HepG2 (cell line): ENCODE measurements around the gene ANKRD40. TPM values are rescaled to one million over a fixed set of nuclear protein-coding genes. Genes with fewer than 3 reads are reported as not detected.
A peak's percentile ranks its signal among the peaks of the same experiment; 100 is the strongest.

Source experiments
- BHLHE40 ChIP-seq: IDR thresholded peaks from 2 replicates; pipeline ENCODE4 v1.6.1; 2011; ENCODE audit warnings: low read length, improper control_type of control experiment
- GZF1 ChIP-seq: sonication (generic); formaldehyde crosslinking; IDR thresholded peaks from 2 replicates; pipeline ENCODE4 v1.5.1; 2020; ENCODE audit warnings: mild to moderate bottlenecking, missing genetic modification reagents
- HOXA3 ChIP-seq: sonication (generic); formaldehyde crosslinking; IDR thresholded peaks from 2 replicates; pipeline ENCODE4 v1.5.0; 2020; ENCODE audit warnings: missing genetic modification reagents
- NFE2L1 ChIP-seq: sonication (generic); formaldehyde crosslinking; IDR thresholded peaks from 2 replicates; pipeline ENCODE4 v1.4.0; 2020; ENCODE audit warnings: missing genetic modification reagents, mild to moderate bottlenecking, borderline replicate concordance
- PAWR ChIP-seq: sonication (generic); formaldehyde crosslinking; IDR thresholded peaks from 2 replicates; pipeline ENCODE4 v1.4.0; 2020; ENCODE audit warnings: missing genetic modification reagents, mild to moderate bottlenecking, borderline replicate concordance
- PHF20 ChIP-seq: sonication (generic); formaldehyde crosslinking; IDR thresholded peaks from 2 replicates; pipeline ENCODE4 v1.5.0; 2020; ENCODE audit warnings: mild to moderate bottlenecking, missing genetic modification reagents
- RNF219 ChIP-seq: sonication (generic); formaldehyde crosslinking; IDR thresholded peaks from 2 replicates; pipeline ENCODE4 v1.5.0; 2020; ENCODE audit warnings: mild to moderate bottlenecking, missing genetic modification reagents
- SP1 ChIP-seq, 2 experiments: fragments of 450-650 bp in 1 of 2; sonication (generic) in 1 of 2; formaldehyde crosslinking in 1 of 2; IDR thresholded peaks; 2 replicates each; pipeline versions ENCODE4 v1.4.0 to v1.6.1; 2016 to 2020; ENCODE audit warnings: missing genetic modification reagents in 1 of 2
- ZIK1 ChIP-seq: sonication (generic); formaldehyde crosslinking; IDR thresholded peaks from 2 replicates; pipeline ENCODE4 v1.5.0; 2020; ENCODE audit warnings: mild to moderate bottlenecking, low read depth, missing genetic modification reagents, borderline replicate concordance
- ZNF24 ChIP-seq: fragments of 450-650 bp; IDR thresholded peaks from 2 replicates; pipeline ENCODE4 v1.6.1; 2017; ENCODE audit warnings: antibody characterized with exemption, mild to moderate bottlenecking
- ZNF292 ChIP-seq: sonication (generic); formaldehyde crosslinking; IDR thresholded peaks from 2 replicates; pipeline ENCODE4 v1.8.1; 2022; ENCODE audit warnings: mild to moderate bottlenecking, low read depth, missing genetic modification reagents, borderline replicate concordance
- ZNF558 ChIP-seq: sonication (generic); formaldehyde crosslinking; IDR thresholded peaks from 2 replicates; pipeline ENCODE4 v1.9.0; 2022; ENCODE audit warnings: mild to moderate bottlenecking, missing genetic modification reagents, borderline replicate concordance
- ZNF619 ChIP-seq: sonication (generic); formaldehyde crosslinking; IDR thresholded peaks from 2 replicates; pipeline ENCODE4 v1.4.0; 2020; ENCODE audit warnings: mild to moderate bottlenecking, missing genetic modification reagents
- ZNF709 ChIP-seq: sonication (generic); formaldehyde crosslinking; IDR thresholded peaks from 2 replicates; pipeline ENCODE4 v1.5.0; 2020; ENCODE audit warnings: mild to moderate bottlenecking, missing genetic modification reagents
- ZSCAN9 ChIP-seq: IDR thresholded peaks from 2 replicates; pipeline ENCODE4 v1.6.1; 2016; ENCODE audit warnings: borderline replicate concordance
- polyA plus RNA-seq, 8 experiments: library from polyadenylated mRNA; depleted of rRNA in 3 of 8; stranded (reverse) in 7 of 8; unstranded in 1 of 8; fragments of >200 nt; fragmentation: Illumina TruSeq in 4 of 8; extraction: Trizol in 4 of 8; gene quantifications; 2 replicates each; pipeline versions ENCODE4 v1.2.1 to v1.2.3, GENCODE V29; 2011 to 2016; ENCODE audit warnings: low read depth in 4 of 8, missing spikeins in 1 of 8, mixed read lengths in 1 of 8; ENCODE audit not compliant: insufficient read depth in 1 of 8
- total RNA-seq, 5 experiments: library from RNA; depleted of rRNA; stranded (reverse); fragments of >200 nt; fragmentation: Illumina TruSeq; extraction: Trizol; gene quantifications; 2 replicates each; pipeline ENCODE4 v1.2.3, GENCODE V29; 2016; ENCODE audit warnings: low read depth in 1 of 5
- TF ChIP-seq, protein P1 (sequence below): sonication (generic); formaldehyde crosslinking; IDR thresholded peaks from 2 replicates; pipeline ENCODE4 v1.4.0; 2020; ENCODE audit warnings: missing genetic modification reagents
- TF ChIP-seq, protein P2 (sequence below): sonication (generic); formaldehyde crosslinking; IDR thresholded peaks from 2 replicates; pipeline ENCODE4 v1.8.1; 2023; ENCODE audit warnings: mild to moderate bottlenecking, missing genetic modification reagents
- TF ChIP-seq, protein P3 (sequence below): sonication (generic); formaldehyde crosslinking; IDR thresholded peaks from 2 replicates; pipeline ENCODE4 v1.8.0; 2022; ENCODE audit warnings: mild to moderate bottlenecking, missing genetic modification reagents
- TF ChIP-seq, protein P4 (sequence below): sonication (generic); formaldehyde crosslinking; IDR thresholded peaks from 2 replicates; pipeline ENCODE4 v1.5.0; 2020; ENCODE audit warnings: missing genetic modification reagents

ANKRD40 gene
- total and polyA plus RNA-seq, 2 of the 13 experiments (the other 11 are each of a cell fraction or from before 2014, with no cell fraction given): 35.0 to 46.4 TPM

DNA sequence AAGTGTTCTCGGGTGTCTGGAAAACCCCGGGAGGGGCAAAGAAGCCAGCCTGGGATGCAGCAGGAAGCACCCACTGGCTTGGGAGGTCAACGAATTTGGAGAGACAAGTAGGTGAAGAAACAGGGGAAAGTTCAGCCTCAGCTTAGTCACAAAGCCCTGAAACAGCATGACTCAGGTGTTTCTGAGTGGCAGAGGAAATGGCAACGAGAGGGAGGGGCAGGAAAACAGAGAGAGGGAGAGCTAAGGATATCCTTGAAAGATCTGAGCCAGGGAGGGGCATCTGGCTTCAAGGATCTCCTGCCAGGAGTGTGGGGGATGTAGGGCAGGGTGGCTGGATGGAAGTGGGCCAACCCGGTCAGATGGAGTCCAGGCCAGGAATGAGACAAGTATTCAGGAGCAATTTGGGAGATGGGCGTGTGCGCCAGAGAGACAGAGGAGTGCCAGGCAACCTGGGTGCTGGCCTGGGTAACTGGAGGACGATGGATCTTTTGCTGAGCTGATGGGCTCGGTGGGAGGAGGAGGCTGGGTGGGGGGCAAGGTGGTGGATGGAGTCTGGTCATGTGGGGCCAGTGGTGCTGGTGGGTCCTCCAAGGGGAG, 45.8 kb downstream of the ANKRD40 start (continued):
- TF ChIP-seq, protein P1, sequence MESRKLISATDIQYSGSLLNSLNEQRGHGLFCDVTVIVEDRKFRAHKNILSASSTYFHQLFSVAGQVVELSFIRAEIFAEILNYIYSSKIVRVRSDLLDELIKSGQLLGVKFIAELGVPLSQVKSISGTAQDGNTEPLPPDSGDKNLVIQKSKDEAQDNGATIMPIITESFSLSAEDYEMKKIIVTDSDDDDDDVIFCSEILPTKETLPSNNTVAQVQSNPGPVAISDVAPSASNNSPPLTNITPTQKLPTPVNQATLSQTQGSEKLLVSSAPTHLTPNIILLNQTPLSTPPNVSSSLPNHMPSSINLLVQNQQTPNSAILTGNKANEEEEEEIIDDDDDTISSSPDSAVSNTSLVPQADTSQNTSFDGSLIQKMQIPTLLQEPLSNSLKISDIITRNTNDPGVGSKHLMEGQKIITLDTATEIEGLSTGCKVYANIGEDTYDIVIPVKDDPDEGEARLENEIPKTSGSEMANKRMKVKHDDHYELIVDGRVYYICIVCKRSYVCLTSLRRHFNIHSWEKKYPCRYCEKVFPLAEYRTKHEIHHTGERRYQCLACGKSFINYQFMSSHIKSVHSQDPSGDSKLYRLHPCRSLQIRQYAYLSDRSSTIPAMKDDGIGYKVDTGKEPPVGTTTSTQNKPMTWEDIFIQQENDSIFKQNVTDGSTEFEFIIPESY (CRISPR knock-in tag): peak; percentile 78
- TF ChIP-seq SP1 (IDR thresholded peaks at IDR 0.05): no peak
- TF ChIP-seq SP1 (CRISPR knock-in tag; IDR thresholded peaks at IDR 0.05): no peak; the same call in 1 of the 2 replicates
- no peak for TF ChIP-seq GZF1 (CRISPR knock-in tag)
- peak; percentile 59 for TF ChIP-seq HOXA3 (CRISPR knock-in tag)
- TF ChIP-seq, protein P2, sequence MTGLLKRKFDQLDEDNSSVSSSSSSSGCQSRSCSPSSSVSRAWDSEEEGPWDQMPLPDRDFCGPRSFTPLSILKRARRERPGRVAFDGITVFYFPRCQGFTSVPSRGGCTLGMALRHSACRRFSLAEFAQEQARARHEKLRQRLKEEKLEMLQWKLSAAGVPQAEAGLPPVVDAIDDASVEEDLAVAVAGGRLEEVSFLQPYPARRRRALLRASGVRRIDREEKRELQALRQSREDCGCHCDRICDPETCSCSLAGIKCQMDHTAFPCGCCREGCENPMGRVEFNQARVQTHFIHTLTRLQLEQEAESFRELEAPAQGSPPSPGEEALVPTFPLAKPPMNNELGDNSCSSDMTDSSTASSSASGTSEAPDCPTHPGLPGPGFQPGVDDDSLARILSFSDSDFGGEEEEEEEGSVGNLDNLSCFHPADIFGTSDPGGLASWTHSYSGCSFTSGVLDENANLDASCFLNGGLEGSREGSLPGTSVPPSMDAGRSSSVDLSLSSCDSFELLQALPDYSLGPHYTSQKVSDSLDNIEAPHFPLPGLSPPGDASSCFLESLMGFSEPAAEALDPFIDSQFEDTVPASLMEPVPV (CRISPR knock-in tag): peak; percentile 63; the same call in 1 of the 2 replicates
- TF ChIP-seq ZNF24: no peak
- TF ChIP-seq ZNF619 (CRISPR knock-in tag): 0 out of 2 replicates have a peak, but pooled peaks have one; percentile 57
- TF ChIP-seq, protein P3, sequence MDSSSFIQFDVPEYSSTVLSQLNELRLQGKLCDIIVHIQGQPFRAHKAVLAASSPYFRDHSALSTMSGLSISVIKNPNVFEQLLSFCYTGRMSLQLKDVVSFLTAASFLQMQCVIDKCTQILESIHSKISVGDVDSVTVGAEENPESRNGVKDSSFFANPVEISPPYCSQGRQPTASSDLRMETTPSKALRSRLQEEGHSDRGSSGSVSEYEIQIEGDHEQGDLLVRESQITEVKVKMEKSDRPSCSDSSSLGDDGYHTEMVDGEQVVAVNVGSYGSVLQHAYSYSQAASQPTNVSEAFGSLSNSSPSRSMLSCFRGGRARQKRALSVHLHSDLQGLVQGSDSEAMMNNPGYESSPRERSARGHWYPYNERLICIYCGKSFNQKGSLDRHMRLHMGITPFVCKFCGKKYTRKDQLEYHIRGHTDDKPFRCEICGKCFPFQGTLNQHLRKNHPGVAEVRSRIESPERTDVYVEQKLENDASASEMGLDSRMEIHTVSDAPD (CRISPR knock-in tag): no peak
- no peak for TF ChIP-seq BHLHE40
- no peak for TF ChIP-seq PAWR (CRISPR knock-in tag)
- TF ChIP-seq, protein P4, sequence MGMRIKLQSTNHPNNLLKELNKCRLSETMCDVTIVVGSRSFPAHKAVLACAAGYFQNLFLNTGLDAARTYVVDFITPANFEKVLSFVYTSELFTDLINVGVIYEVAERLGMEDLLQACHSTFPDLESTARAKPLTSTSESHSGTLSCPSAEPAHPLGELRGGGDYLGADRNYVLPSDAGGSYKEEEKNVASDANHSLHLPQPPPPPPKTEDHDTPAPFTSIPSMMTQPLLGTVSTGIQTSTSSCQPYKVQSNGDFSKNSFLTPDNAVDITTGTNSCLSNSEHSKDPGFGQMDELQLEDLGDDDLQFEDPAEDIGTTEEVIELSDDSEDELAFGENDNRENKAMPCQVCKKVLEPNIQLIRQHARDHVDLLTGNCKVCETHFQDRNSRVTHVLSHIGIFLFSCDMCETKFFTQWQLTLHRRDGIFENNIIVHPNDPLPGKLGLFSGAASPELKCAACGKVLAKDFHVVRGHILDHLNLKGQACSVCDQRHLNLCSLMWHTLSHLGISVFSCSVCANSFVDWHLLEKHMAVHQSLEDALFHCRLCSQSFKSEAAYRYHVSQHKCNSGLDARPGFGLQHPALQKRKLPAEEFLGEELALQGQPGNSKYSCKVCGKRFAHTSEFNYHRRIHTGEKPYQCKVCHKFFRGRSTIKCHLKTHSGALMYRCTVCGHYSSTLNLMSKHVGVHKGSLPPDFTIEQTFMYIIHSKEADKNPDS (CRISPR knock-in tag): no peak
- TF ChIP-seq ZIK1 (CRISPR knock-in tag): 0 out of 2 replicates have a peak, but pooled peaks have one; percentile 21
- TF ChIP-seq NFE2L1 (CRISPR knock-in tag): peak; percentile 93; the same call in 1 of the 2 replicates
- no peak; the same call in 1 of the 2 replicates for TF ChIP-seq ZNF292 (CRISPR knock-in tag)
- TF ChIP-seq PHF20 (CRISPR knock-in tag): no peak
- peak; percentile 80; the same call in 1 of the 2 replicates for TF ChIP-seq ZSCAN9 (CRISPR knock-in tag)
- TF ChIP-seq ZNF558 (CRISPR knock-in tag): no peak
- no peak for TF ChIP-seq ZNF709 (CRISPR knock-in tag)
- no peak for TF ChIP-seq RNF219
